ENCODE results near the gene WAPL. TPM values are rescaled to one million over a fixed set of nuclear protein-coding genes. Genes with fewer than 3 reads are reported as not detected.

Gene WAPL
- total and polyA plus RNA-seq, 10 of the 15 experiments (the other 5 are each of a cell fraction or from before 2014, with no cell fraction given): 15.7 to 45.8 (median 29.0) TPM

DNA sequence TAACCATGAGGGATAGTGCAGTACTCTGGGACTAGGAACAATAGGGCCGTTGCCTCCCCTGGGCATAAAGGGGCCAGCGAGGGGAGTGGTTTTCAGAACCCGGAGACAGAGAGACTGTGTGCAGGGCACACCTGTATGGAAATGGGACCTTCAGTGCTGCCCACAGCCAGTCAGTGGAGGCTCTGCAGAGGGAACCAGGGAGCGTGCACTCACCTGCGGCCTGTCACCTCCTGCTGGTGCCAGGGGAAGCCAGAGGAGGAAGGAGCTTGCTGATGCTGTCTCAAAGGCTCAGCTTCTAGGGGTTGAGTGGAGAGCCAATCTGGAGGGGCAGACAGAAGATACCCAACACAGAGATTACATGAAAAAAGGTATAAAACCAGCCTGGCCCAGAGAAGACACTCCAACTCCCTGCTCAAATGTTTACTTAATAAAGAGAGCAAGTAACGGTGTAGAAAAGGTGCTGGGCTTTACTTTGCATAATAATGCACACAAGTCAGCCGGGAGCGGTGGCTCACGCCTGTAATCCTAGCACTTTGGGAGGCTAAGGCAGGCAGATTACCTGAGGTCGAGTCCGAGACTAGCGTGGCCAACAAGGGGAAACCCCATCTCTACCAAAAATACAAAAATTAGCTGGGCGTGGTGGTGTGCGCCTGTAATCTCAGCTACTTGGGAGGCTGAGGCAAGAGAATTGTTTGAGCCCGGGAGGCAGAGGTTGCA lies 35.5 kb upstream of the WAPL start:
- no peaks in the 10 kb centered on the region for H4K20me1 ChIP-seq (ENCODE audit: control insufficient read depth, insufficient read depth)
- no peak overlapping the region for H3K4me3 ChIP-seq
- in situ Hi-C loops (cut with MboI): no loop called here
- RAD21 ChIA-PET (ENCODE audit: unreplicated experiment): no interaction called here
- BruUV-seq (replicated peaks): no TSS peak
- no peak overlapping the region for H3K9ac ChIP-seq (ENCODE audit: control insufficient read depth, insufficient read depth, low read length)
- no peak overlapping the region for H3K27ac ChIP-seq (ENCODE audit: control insufficient read depth, insufficient read depth)
- ATAC-seq (no peak), DNase-seq (ENCODE audit: low read depth, low spot score) (no peak), FAIRE-seq (no peak)
- TF ChIP-seq EP300 (IDR thresholded peaks at IDR 0.05; ENCODE audit: borderline replicate concordance in 1 of 2, control insufficient read depth in 1 of 2, low read depth in 2 of 2, low read length in 2 of 2) (no peak), CEBPB (IDR thresholded peaks at IDR 0.05; ENCODE audit: borderline replicate concordance in 1 of 2, low read depth in 2 of 2, low read length in 2 of 2) (no peak), ZNF622 (IDR thresholded peaks at IDR 0.05) (no peak), GATAD2B (conservative IDR thresholded peaks at IDR 0.05; ENCODE audit: low read depth) (no peak), SIN3A (IDR thresholded peaks at IDR 0.05; ENCODE audit: low read depth, low read length) (no peak), NBN (IDR thresholded peaks at IDR 0.05) (no peak), SMC3 (IDR thresholded peaks at IDR 0.05; ENCODE audit: borderline replicate concordance, low read length) (no peak), ZNF384 (IDR thresholded peaks at IDR 0.05; ENCODE audit: borderline replicate concordance, low read depth, low read length) (no peak), ZBED1 (IDR thresholded peaks at IDR 0.05; ENCODE audit: borderline replicate concordance) (no peak), IRF3 (IDR thresholded peaks at IDR 0.05) (no peak), SMARCA5 (IDR thresholded peaks at IDR 0.05) (no peak)
- CTCF ChIA-PET: no interaction called here
- WGBS (ENCODE audit: insufficient coverage, insufficient replicate concordance, low lambda C conversion rate, missing lambda C conversion rate): 42% methylated on average over 15 of the region's 15 CpGs
- H3K27me3 ChIP-seq (replicated peaks in 1 of 2; ENCODE audit: control insufficient read depth in 2 of 2, insufficient read depth in 2 of 2, low read length in 1 of 2): no peaks in the 10 kb centered on the region; a peak in 1 of 4 replicates
- SMC1A ChIA-PET (ENCODE audit: uncharacterized antibody, unreplicated experiment): interaction anchor here (1.4 kb wide), 1 partner anchor 11 kb away, joined by 5 read pairs; no protein-coding TSS in a partner anchor
- H3K79me2 ChIP-seq (ENCODE audit: control insufficient read depth, insufficient read depth, low read length): no peaks in the 10 kb centered on the region
- no peaks in the 10 kb centered on the region; the same call in 2 of the 3 replicates for H3K9me3 ChIP-seq (replicated peaks; ENCODE audit: control insufficient read depth, insufficient read depth, low read length)
- no peaks in the 10 kb centered on the region for H3K36me3 ChIP-seq (ENCODE audit: control insufficient read depth in 2 of 2, insufficient read depth in 2 of 2, low read length in 1 of 2)
- POLR2A ChIA-PET: interaction anchor here (0.6 kb wide), 1 partner anchor 151 kb away, joined by 5 read pairs; no protein-coding TSS in a partner anchor
- intact Hi-C loops (cut with micrococcal nuclease; ENCODE audit: unreplicated experiment): no loop called here
- H2AFZ ChIP-seq (ENCODE audit: control insufficient read depth, low read depth, low read length): no peak overlapping the region
- no peak overlapping the region for H3K4me2 ChIP-seq (ENCODE audit: control insufficient read depth, insufficient read depth)
- H3K4me1 ChIP-seq (ENCODE audit: control insufficient read depth, insufficient read depth, low read length): no peaks in the 10 kb centered on the region
